Neural progenitor cell (in vitro differentiated cells): ENCODE data around the gene HOXA13. TPM values are rescaled to one million over a fixed set of nuclear protein-coding genes. Genes with fewer than 3 reads are reported as not detected.

Source experiments
- DNase-seq: peaks from one replicate; pipeline ENCODE4 v3.0.0-alpha.2; 2016; ENCODE audit warnings: low spot score
- H2AFZ ChIP-seq: fragments of 200-600 bp; sonication (generic); replicated peaks from 2 replicates; pipeline ENCODE4 v1.6.1; 2016; ENCODE audit warnings: antibody characterized with exemption
- H3F3A ChIP-seq: fragments of 200-600 bp; sonication (generic); 2 replicates; pipeline ENCODE4 v1.6.1; 2016; ENCODE audit warnings: antibody characterized with exemption, low read depth
- H3K27ac ChIP-seq: fragments of 200-600 bp; sonication (generic); 2 replicates; pipeline ENCODE4 v1.5.1; 2016; ENCODE audit warnings: mild to moderate bottlenecking
- H3K27me3 ChIP-seq: fragments of 200-600 bp; sonication (generic); 2 replicates; pipeline ENCODE4 v1.6.1; 2016; ENCODE audit warnings: mild to moderate bottlenecking, moderate library complexity
- H3K36me3 ChIP-seq: fragments of 200-600 bp; sonication (generic); 2 replicates; pipeline ENCODE4 v1.5.1; 2016
- H3K4me1 ChIP-seq: fragments of 200-600 bp; sonication (generic); 2 replicates; pipeline ENCODE4 v1.6.1; 2016; ENCODE audit warnings: mixed run types
- H3K4me2 ChIP-seq: fragments of 200-600 bp; sonication (generic); 2 replicates; pipeline ENCODE4 v1.6.1; 2016
- H3K4me3 ChIP-seq: fragments of 200-600 bp; sonication (generic); 2 replicates; pipeline ENCODE4 v1.5.1; 2016
- H3K79me2 ChIP-seq: fragments of 200-600 bp; sonication (generic); 2 replicates; pipeline ENCODE4 v1.6.1; 2016; ENCODE audit warnings: low read depth
- H3K9ac ChIP-seq: fragments of 200-600 bp; sonication (generic); 2 replicates; pipeline ENCODE4 v1.6.1; 2016
- H3K9me3 ChIP-seq: fragments of 200-600 bp; sonication (generic); 2 replicates; pipeline ENCODE4 v1.5.1; 2016; ENCODE audit warnings: low read depth
- H4K20me1 ChIP-seq: fragments of 200-600 bp; sonication (generic); 2 replicates; pipeline ENCODE4 v1.6.1; 2016; ENCODE audit warnings: low read depth
- H3K27ac Mint-ChIP-seq: 3 replicates; pipeline ENCODE4 v1.8.0; 2021; ENCODE audit warnings: mixed read lengths
- H3K27me3 Mint-ChIP-seq: 2 replicates; pipeline ENCODE4 v1.8.0; 2022; ENCODE audit warnings: low read depth, mild to moderate bottlenecking, inconsistent platforms, moderate library complexity, mixed read lengths; ENCODE audit not compliant: insufficient read depth
- H3K36me3 Mint-ChIP-seq: 3 replicates; pipeline ENCODE4 v1.8.0; 2021; ENCODE audit warnings: mixed read lengths
- H3K4me1 Mint-ChIP-seq: 3 replicates; pipeline ENCODE4 v1.8.0; 2021; ENCODE audit warnings: mixed read lengths
- H3K4me3 Mint-ChIP-seq: 3 replicates; pipeline ENCODE4 v1.8.0; 2021; ENCODE audit warnings: mild to moderate bottlenecking, moderate library complexity, mixed read lengths
- H3K9me3 Mint-ChIP-seq: 3 replicates; pipeline ENCODE4 v1.8.0; 2020; ENCODE audit warnings: mixed read lengths
- EZH2 ChIP-seq: fragments of 200-600 bp; sonication (generic); IDR thresholded peaks from 2 replicates; pipeline ENCODE4 v1.6.1; 2017; ENCODE audit warnings: antibody characterized with exemption, mild to moderate bottlenecking, moderate library complexity
- EZH2phosphoT487 ChIP-seq: fragments of 200-600 bp; sonication (generic); IDR thresholded peaks from 2 replicates; pipeline ENCODE4 v1.6.1; 2017; ENCODE audit warnings: antibody characterized with exemption
- total RNA-seq: library from RNA; depleted of rRNA; stranded (reverse); fragments of >200 nt; gene quantifications from 2 replicates; pipeline ENCODE4 v1.2.3, GENCODE V29; 2015; ENCODE audit warnings: low replicate concordance
- TF ChIP-seq, protein P1 (sequence below): fragments of 200-600 bp; sonication (generic); IDR thresholded peaks from 2 replicates; pipeline ENCODE4 v1.5.1; 2017; ENCODE audit warnings: antibody characterized with exemption, mild to moderate bottlenecking

Gene HOXA13
- total RNA-seq, 1 donor from 2014 or later, result not detected

DNA sequence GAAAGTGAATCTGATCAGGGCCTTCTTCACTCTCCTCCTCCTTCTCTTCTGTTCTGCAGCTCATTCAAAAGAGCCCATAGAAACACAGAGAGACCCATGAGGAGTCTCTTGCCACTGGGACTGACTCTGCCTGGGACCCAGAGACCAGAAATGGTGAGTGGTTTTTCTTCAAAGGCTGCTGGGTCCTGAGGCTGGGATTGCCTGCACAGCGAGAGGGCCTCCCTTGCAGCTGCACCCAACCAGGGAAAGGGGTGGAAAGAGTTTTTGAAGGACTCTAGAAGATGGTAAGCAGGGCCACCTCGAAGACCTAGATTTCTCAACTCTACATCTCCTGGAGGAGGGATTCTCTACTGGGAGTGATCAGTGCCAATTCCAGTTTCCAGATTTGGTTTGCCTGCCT is 15.5 kb upstream of the HOXA13 start:
- Histone ChIP-seq H3K27ac (no peak overlapping the region), H4K20me1 (peaks cover 45% of the 10 kb centered on the region), H3K4me2 (no peak overlapping the region), H3K36me3 (no peaks in the 10 kb centered on the region), H3F3A (no peaks in the 10 kb centered on the region), H3K4me1 (peaks cover 16% of the 10 kb centered on the region), H3K79me2 (no peaks in the 10 kb centered on the region), H3K4me3 (no peak overlapping the region), H2AFZ (no peak overlapping the region), H3K27me3 (peaks cover 100% of the 10 kb centered on the region), H3K9me3 (no peaks in the 10 kb centered on the region), H3K9ac (no peak overlapping the region)
- H3K9me3 Mint-ChIP-seq, result no peaks in the 10 kb centered on the region
- H3K4me1 Mint-ChIP-seq, result peaks cover 3% of the 10 kb centered on the region
- peaks cover 91% of the 10 kb centered on the region for H3K27me3 Mint-ChIP-seq
- H3K36me3 Mint-ChIP-seq, result no peaks in the 10 kb centered on the region
- H3K4me3 Mint-ChIP-seq, result no peak overlapping the region
- DNase-seq, result no peak
- TF ChIP-seq, protein P1, sequence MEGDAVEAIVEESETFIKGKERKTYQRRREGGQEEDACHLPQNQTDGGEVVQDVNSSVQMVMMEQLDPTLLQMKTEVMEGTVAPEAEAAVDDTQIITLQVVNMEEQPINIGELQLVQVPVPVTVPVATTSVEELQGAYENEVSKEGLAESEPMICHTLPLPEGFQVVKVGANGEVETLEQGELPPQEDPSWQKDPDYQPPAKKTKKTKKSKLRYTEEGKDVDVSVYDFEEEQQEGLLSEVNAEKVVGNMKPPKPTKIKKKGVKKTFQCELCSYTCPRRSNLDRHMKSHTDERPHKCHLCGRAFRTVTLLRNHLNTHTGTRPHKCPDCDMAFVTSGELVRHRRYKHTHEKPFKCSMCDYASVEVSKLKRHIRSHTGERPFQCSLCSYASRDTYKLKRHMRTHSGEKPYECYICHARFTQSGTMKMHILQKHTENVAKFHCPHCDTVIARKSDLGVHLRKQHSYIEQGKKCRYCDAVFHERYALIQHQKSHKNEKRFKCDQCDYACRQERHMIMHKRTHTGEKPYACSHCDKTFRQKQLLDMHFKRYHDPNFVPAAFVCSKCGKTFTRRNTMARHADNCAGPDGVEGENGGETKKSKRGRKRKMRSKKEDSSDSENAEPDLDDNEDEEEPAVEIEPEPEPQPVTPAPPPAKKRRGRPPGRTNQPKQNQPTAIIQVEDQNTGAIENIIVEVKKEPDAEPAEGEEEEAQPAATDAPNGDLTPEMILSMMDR, result no peak
- no peak for TF ChIP-seq EZH2phosphoT487
- no peak for TF ChIP-seq EZH2
- no peak overlapping the region for H3K27ac Mint-ChIP-seq

- no peak overlapping the region for H3K4me2 ChIP-seq
- H3K9ac ChIP-seq, result no peak overlapping the region
- no peak for TF ChIP-seq EZH2phosphoT487
- TF ChIP-seq, protein P1, result no peak
- no peak for TF ChIP-seq EZH2
- no peak overlapping the region for H3K4me3 ChIP-seq
- no peak overlapping the region for H3K4me3 Mint-ChIP-seq
- H3K27me3 Mint-ChIP-seq, result peaks cover 91% of the 10 kb centered on the region
- H3K4me1 ChIP-seq, result peaks cover 16% of the 10 kb centered on the region
- H3K9me3 ChIP-seq, result no peaks in the 10 kb centered on the region
- no peaks in the 10 kb centered on the region for H3K36me3 Mint-ChIP-seq
- peaks cover 100% of the 10 kb centered on the region for H3K27me3 ChIP-seq
- no peak overlapping the region for H2AFZ ChIP-seq
- DNase-seq, result no peak
- no peak overlapping the region for H3K27ac Mint-ChIP-seq
- no peak overlapping the region for H3K27ac ChIP-seq
- H3K9me3 Mint-ChIP-seq, result no peaks in the 10 kb centered on the region
- H4K20me1 ChIP-seq, result peaks cover 53% of the 10 kb centered on the region
- H3K4me1 Mint-ChIP-seq, result peaks cover 4% of the 10 kb centered on the region
- no peaks in the 10 kb centered on the region for H3K79me2 ChIP-seq
- H3F3A ChIP-seq, result no peaks in the 10 kb centered on the region
- no peaks in the 10 kb centered on the region for H3K36me3 ChIP-seq
These were observed 14.5 kb upstream of the HOXA13 start for GRCh38 chr7:27214239-27214950.

- peaks cover 4% of the 10 kb centered on the region for H3K4me1 Mint-ChIP-seq
- Histone ChIP-seq H3K4me2 (peak overlapping the region; percentile 61), H3K9me3 (no peaks in the 10 kb centered on the region), H3K27me3 (peaks cover 100% of the 10 kb centered on the region), H3K4me1 (peaks cover 16% of the 10 kb centered on the region), H4K20me1 (peaks cover 59% of the 10 kb centered on the region), H3K9ac (no peak overlapping the region), H3K27ac (no peak overlapping the region), H2AFZ (no peak overlapping the region), H3F3A (no peaks in the 10 kb centered on the region), H3K79me2 (no peaks in the 10 kb centered on the region), H3K4me3 (peak overlapping the region; percentile 25), H3K36me3 (no peaks in the 10 kb centered on the region)
- H3K4me3 Mint-ChIP-seq, result no peak overlapping the region
- peaks cover 91% of the 10 kb centered on the region for H3K27me3 Mint-ChIP-seq
- peaks cover 2% of the 10 kb centered on the region for H3K9me3 Mint-ChIP-seq
- H3K27ac Mint-ChIP-seq, result no peak overlapping the region
- TF ChIP-seq EZH2phosphoT487 (peak; percentile 94), EZH2 (peak; percentile 94)
- TF ChIP-seq, protein P1, result no peak
- DNase-seq, result no peak
- no peaks in the 10 kb centered on the region for H3K36me3 Mint-ChIP-seq
These were observed 13.7 kb upstream of the HOXA13 start for GRCh38 chr7:27213433-27214238.
